GM12878 (cell line): ENCODE measurements around the gene VAV2. TPM values are rescaled to one million over a fixed set of nuclear protein-coding genes. Genes with fewer than 3 reads are reported as not detected.

Experiments
- ATAC-seq: fragments of 200-7000 bp; cut with Tn5 transposase; 3 replicates; pipeline ENCODE4 v1.9.1; 2020; ENCODE audit warnings: mild to moderate bottlenecking, moderate library complexity
- BruUV-seq: library from RNA; stranded (reverse); fragments of 400-500 nt; replicated peaks from 2 replicates; lab custom pipeline; 2021; lab: Mats Ljungman, UMichigan
- CTCF ChIA-PET: fragments of 300-600 bp; sonication (Branson Sonifier 250); formaldehyde crosslinking; extraction: SDS; loops from one replicate; lab custom pipeline; 2021; ENCODE audit warnings: inconsistent platforms; lab: Yijun Ruan, JAX
- POLR2A ChIA-PET: fragments of 350-600 bp; formaldehyde crosslinking; extraction: SDS; loops from one replicate; lab custom pipeline; 2021; ENCODE audit warnings: inconsistent platforms; lab: Charles Lee
- RAD21 ChIA-PET: fragments of 300-600 bp; sonication (Branson Sonifier 250); formaldehyde crosslinking; loops from one replicate; lab custom pipeline; 2023; ENCODE audit warnings: antibody characterized with exemption; ENCODE audit not compliant: unreplicated experiment; lab: Charles Lee
- SMC1A ChIA-PET: fragments of 300-600 bp; sonication (Branson Sonifier 250); formaldehyde crosslinking; loops from one replicate; lab custom pipeline; 2023; ENCODE audit not compliant: unreplicated experiment, uncharacterized antibody; lab: Charles Lee
- DNase-seq: peaks from one replicate; pipeline ENCODE4 v3.0.0-alpha.2; 2011; ENCODE audit warnings: low read depth, low spot score
- FAIRE-seq: peaks from 3 replicates; lab custom pipeline; 2011; peaks lifted over from hg19 to GRCh38; lab: Jason Lieb, UNC
- H2AFZ ChIP-seq: 2 replicates; pipeline ENCODE4 v1.6.0; 2011; ENCODE audit warnings: low read depth, low read length, control low read depth; ENCODE audit not compliant: control insufficient read depth
- H3K27ac ChIP-seq: 2 replicates; pipeline ENCODE4 v1.5.1; 2011; ENCODE audit warnings: control low read depth; ENCODE audit not compliant: control insufficient read depth, insufficient read depth
- H3K27me3 ChIP-seq, 2 experiments: replicated peaks in 1 of 2; 2 replicates each; pipeline versions ENCODE4 v1.6.0 to v1.6.1; 2011; ENCODE audit warnings: low read length in 1 of 2; ENCODE audit not compliant: control insufficient read depth in 2 of 2, insufficient read depth in 2 of 2
- H3K36me3 ChIP-seq, 2 experiments: 2 replicates each; pipeline ENCODE4 v1.5.1; 2011; ENCODE audit warnings: low read length in 1 of 2; ENCODE audit not compliant: control insufficient read depth in 2 of 2, insufficient read depth in 2 of 2
- H3K4me1 ChIP-seq: 2 replicates; pipeline ENCODE4 v1.6.1; 2011; ENCODE audit warnings: mild to moderate bottlenecking, low read length, moderate library complexity, mixed read lengths; ENCODE audit not compliant: control insufficient read depth, insufficient read depth
- H3K4me2 ChIP-seq: 2 replicates; pipeline ENCODE4 v1.6.0; 2011; ENCODE audit warnings: control low read depth; ENCODE audit not compliant: control insufficient read depth, insufficient read depth
- H3K4me3 ChIP-seq: fragments of 200-600 bp; sonication (generic); 2 replicates; pipeline ENCODE4 v1.5.1; 2016
- H3K79me2 ChIP-seq: 2 replicates; pipeline ENCODE4 v1.6.0; 2011; ENCODE audit warnings: low read length; ENCODE audit not compliant: control insufficient read depth, insufficient read depth
- H3K9ac ChIP-seq: 2 replicates; pipeline ENCODE4 v1.8.0; 2011; ENCODE audit warnings: low read length, control low read depth, mixed read lengths; ENCODE audit not compliant: control insufficient read depth, insufficient read depth
- H3K9me3 ChIP-seq: replicated peaks from 3 replicates; pipeline ENCODE4 v1.5.1; 2011; ENCODE audit warnings: mild to moderate bottlenecking, low read length; ENCODE audit not compliant: control insufficient read depth, insufficient read depth
- H4K20me1 ChIP-seq: 2 replicates; pipeline ENCODE4 v1.6.0; 2011; ENCODE audit not compliant: control insufficient read depth, insufficient read depth
- BMI1 ChIP-seq: fragments of 450-650 bp; IDR thresholded peaks from 2 replicates; pipeline ENCODE4 v1.6.1; 2016; ENCODE audit warnings: mild to moderate bottlenecking, moderate library complexity, borderline replicate concordance
- CHD1 ChIP-seq: IDR thresholded peaks from 2 replicates; pipeline ENCODE4 v1.6.1; 2012; ENCODE audit warnings: low read depth, low read length, improper control_type of control experiment
- GATAD2B ChIP-seq: fragments of 450-650 bp; conservative IDR thresholded peaks from 2 replicates; pipeline ENCODE4 v1.6.1; 2017; ENCODE audit warnings: low read depth, mild to moderate bottlenecking, moderate library complexity
- HDGF ChIP-seq: fragments of 450-650 bp; IDR thresholded peaks from 2 replicates; pipeline ENCODE4 v1.6.1; 2016; ENCODE audit warnings: antibody characterized with exemption
- JUND ChIP-seq: IDR thresholded peaks from 2 replicates; pipeline ENCODE4 v1.6.1; 2012; ENCODE audit warnings: low read depth, mild to moderate bottlenecking, low read length, improper control_type of control experiment, moderate library complexity
- KDM1A ChIP-seq: fragments of 200-600 bp; sonication (generic); IDR thresholded peaks from 2 replicates; pipeline ENCODE4 v1.6.1; 2016; ENCODE audit warnings: borderline replicate concordance
- RELB ChIP-seq: fragments of 450-650 bp; IDR thresholded peaks from 2 replicates; pipeline ENCODE4 v1.6.1; 2017; ENCODE audit warnings: low read depth, mild to moderate bottlenecking, moderate library complexity
- SMAD1 ChIP-seq: fragments of 450-650 bp; IDR thresholded peaks from 2 replicates; pipeline ENCODE4 v1.6.1; 2018; ENCODE audit warnings: mild to moderate bottlenecking, low read depth; ENCODE audit not compliant: partially characterized antibody
- WGBS: methylation state at CpG from one replicate; pipeline ENCODE4 v1.1.6; 2016; ENCODE audit warnings: low lambda C conversion rate; ENCODE audit not compliant: insufficient replicate concordance, insufficient coverage; ENCODE audit errors: missing lambda C conversion rate; 5-methylcytosine and 5-hydroxymethylcytosine counted together
- in situ Hi-C: fragments of 300-500 bp; cut with MboI; formaldehyde crosslinking; loops from 9 replicates; pipeline ENCODE4 v1.14.3; 2018; ENCODE audit warnings: mixed read lengths
- intact Hi-C: fragments of 100-400 bp; cut with micrococcal nuclease; formaldehyde crosslinking; loops from one replicate; pipeline ENCODE4 v1.14.2; 2022; ENCODE audit not compliant: unreplicated experiment
- polyA plus RNA-seq, 11 experiments: library from polyadenylated mRNA; depleted of rRNA in 4 of 11; unstranded in 6 of 11; stranded (reverse) in 5 of 11; fragments of >200 nt; fragmentation: Nextera tagmentation in 4 of 11; fragmentation: Illumina TruSeq in 1 of 11; extraction: Ambion mirVana in 4 of 11; extraction: Trizol in 1 of 11; gene quantifications; 1 replicate in 1 of 11; 2 replicates in 10 of 11; pipeline versions ENCODE4 v1.2.1 to v1.2.3, GENCODE V29; 2011 to 2016; ENCODE audit warnings: inconsistent platforms in 2 of 11, missing spikeins in 2 of 11, low read depth in 1 of 11
- total RNA-seq, 4 experiments: library from RNA; depleted of rRNA in 3 of 4; stranded (reverse); fragments of >200 nt in 3 of 4; fragmentation: Illumina TruSeq in 1 of 4; extraction: Trizol in 1 of 4; gene quantifications; 2 replicates each; pipeline versions ENCODE4 v1.2.1 to v1.2.3, GENCODE V29; 2013 to 2021

Gene VAV2
- total and polyA plus RNA-seq, 10 of the 15 experiments (the other 5 are each of a cell fraction or from before 2014, with no cell fraction given), result 0.13 to 43.9 (median 16.9) TPM

GRCh38 chr9:133993635-133994253, 1.6 kb upstream of the VAV2 start:
- TF ChIP-seq BMI1 (no peak), GATAD2B (no peak), SMAD1 (no peak), HDGF (no peak), CHD1 (no peak), KDM1A (no peak), RELB (no peak), JUND (no peak)
- Histone ChIP-seq H3K4me1 (peaks cover 15% of the 10 kb centered on the region), H3K36me3 (no peaks in the 10 kb centered on the region), H3K9ac (peak overlapping the region; percentile 88), H3K4me3 (peak overlapping the region; percentile 88), H3K27me3 (no peaks in the 10 kb centered on the region), H3K79me2 (peaks cover 42% of the 10 kb centered on the region), H3K4me2 (peak overlapping the region; percentile 95), H2AFZ (no peak overlapping the region), H3K27ac (no peak overlapping the region), H3K9me3 (no peaks in the 10 kb centered on the region), H4K20me1 (no peaks in the 10 kb centered on the region)
- WGBS, result 59% methylated on average over 16 of the region's 16 CpGs
- in situ Hi-C loops (loop anchor here (5.0 kb wide), 1 partner anchor 206 kb away; no protein-coding TSS in a partner anchor), intact Hi-C loops (loop anchor here (1.0 to 5.0 kb wide), 8 partner anchors 39 to 406 kb away; no protein-coding TSS in a partner anchor)
- FAIRE-seq, result no peak
- ATAC-seq, result no peak
- DNase-seq, result no peak
- ChIA-PET RAD21 (interaction anchor here (0.7 to 4.3 kb wide), 29 partner anchors 26 to 266 kb away, joined by 3 to 76 read pairs (median 5); partner anchors contain the start of genes BRD3OS and SARDH), POLR2A (interaction anchor here (0.5 to 1.8 kb wide), 8 partner anchors 32 to 410 kb away, joined by 3 to 16 read pairs (median 4); no protein-coding TSS in a partner anchor), CTCF (interaction anchor here (1.0 to 4.6 kb wide), 44 partner anchors 14 to 571 kb away, joined by 3 to 177 read pairs (median 5); partner anchors contain the start of genes CACFD1 and SARDH), SMC1A (interaction anchor here (0.6 to 3.6 kb wide), 25 partner anchors 14 to 412 kb away, joined by 3 to 53 read pairs (median 5); partner anchors contain the start of gene SARDH)
- BruUV-seq, result no TSS peak
